ENCODE data around the gene L1CAM.

The L1CAM gene

GRCh38 chrX:153924149-153924861 lies 38.3 kb upstream of the L1CAM start:
- no peak for DNase-seq

DNA sequence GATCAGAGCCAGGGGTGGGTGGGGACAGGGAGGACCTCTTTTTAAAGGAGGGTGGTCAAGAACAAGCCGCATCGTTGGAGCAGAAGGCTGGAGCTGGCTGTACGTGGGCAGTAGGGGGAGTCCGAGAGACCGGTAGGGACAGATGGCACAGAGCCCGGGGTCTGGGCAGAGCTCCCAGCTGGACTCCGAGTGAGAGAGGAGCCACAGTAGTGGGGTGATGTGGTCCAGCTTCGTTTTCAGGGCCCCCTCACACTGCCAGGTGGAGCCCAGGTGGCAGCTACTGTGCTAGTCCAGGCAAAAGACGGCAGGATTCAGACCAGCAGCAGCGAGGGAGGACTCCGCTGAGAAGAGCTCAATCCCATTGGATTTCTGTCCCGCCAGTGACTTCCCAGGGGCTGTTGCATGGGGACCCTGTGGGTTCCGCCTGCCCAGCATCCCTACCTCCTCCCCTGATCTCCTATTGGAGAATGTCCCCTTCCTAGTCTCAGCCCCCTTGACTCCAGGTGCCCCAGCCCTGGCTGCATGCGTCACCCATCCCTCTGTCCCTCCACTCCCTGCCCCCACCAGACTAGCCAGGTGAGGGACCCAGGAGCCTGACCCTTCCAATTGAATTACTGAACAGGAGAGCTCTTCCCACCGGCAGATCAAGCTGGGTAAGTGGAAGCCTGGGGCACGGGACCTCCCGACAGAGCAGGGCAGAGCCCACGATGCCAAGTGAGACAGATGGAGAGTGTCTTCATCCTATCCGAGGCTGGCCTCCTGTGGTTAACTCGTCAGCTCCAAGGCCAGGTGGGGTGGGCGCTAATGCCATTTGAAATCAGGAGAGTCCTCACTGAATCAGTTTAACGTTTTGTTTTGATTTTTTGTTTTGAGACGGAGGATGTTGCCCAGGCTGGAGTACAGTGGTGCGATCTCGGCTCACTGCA lies 37.2 kb upstream of the L1CAM start:
- DNase-seq, result no peak

- no peak for DNase-seq
Observed at GRCh38 chrX:153921511-153922446, 35.8 kb upstream of the L1CAM start.

- DNase-seq, result no peak
Observed at GRCh38 chrX:153921070-153921469, 35.1 kb upstream of the L1CAM start.

GRCh38 chrX:153920546-153920945 lies 34.6 kb upstream of the L1CAM start:
- DNase-seq, result no peak

- DNase-seq, result no peak
Observed at GRCh38 chrX:153919281-153919680, 33.3 kb upstream of the L1CAM start.

GRCh38 chrX:153917869-153918268 lies 31.9 kb upstream of the L1CAM start:
- no peak for DNase-seq

- no peak for DNase-seq
Observed at GRCh38 chrX:153913701-153914100, 27.7 kb upstream of the L1CAM start.

DNA sequence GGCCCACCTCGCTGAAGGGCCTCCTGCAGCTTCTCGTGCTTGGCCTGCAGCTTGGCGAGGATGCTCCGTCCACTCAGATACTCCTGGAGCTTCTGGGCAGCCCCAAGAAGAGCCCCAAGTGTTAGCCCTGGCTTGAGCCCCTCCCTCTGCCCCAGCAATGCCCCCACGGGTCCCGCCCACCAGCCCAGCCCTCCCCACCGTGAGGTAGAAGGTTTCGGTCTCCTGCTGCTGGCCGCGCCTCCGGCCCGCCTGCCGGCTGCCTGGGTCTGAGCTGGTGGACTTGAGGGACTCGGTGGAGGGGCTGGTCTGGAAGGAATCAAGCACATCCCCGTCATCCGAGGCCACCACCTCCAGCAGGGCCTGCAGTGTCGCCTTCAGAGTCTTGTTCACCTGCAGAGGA lies 27.2 kb upstream of the L1CAM start:
- DNase-seq, result no peak

DNA sequence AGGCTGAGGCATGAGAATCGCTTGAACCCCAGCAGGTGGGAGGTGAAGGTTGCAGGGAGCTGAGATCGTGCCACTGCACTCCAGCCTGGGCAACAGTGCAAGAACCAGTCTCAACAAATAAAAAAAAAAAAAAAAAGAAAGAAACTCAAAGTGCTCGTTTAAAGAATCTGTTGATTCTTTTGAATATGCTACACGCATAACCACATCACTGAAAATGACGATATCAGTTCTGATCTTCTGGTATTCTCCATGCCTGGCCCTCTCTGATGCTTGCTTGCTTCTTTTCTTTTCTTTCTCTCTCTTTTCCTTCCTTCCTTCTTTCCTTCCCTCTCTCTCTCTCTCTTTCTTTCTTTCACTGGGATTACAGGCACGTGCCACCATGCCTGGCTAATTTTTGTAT lies 25.8 kb upstream of the L1CAM start:
- no peak for DNase-seq

DNA sequence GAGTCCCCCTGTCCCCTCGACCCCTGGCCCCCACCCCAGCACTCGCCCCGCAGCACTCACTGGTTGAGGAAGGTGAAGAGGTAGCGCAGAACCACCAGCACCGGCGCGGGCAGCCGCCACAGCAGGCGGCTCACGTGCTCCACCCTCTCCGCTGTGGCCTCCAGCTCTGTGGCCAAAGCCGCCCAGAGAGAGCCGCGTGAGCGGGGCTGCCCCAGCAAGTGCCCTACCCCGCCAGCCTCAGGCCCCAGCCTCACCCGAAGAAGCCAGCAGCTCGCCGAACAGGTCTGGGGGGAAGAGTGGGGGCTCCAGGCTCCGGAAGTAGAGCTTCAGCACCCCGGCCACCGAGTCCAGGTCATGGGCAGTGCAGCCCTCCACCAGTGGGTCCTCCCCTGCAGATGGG lies 24.5 kb upstream of the L1CAM start:
- DNase-seq, result no peak

GRCh38 chrX:153909980-153910360 lies 24.0 kb upstream of the L1CAM start:
- DNase-seq, result no peak

DNA sequence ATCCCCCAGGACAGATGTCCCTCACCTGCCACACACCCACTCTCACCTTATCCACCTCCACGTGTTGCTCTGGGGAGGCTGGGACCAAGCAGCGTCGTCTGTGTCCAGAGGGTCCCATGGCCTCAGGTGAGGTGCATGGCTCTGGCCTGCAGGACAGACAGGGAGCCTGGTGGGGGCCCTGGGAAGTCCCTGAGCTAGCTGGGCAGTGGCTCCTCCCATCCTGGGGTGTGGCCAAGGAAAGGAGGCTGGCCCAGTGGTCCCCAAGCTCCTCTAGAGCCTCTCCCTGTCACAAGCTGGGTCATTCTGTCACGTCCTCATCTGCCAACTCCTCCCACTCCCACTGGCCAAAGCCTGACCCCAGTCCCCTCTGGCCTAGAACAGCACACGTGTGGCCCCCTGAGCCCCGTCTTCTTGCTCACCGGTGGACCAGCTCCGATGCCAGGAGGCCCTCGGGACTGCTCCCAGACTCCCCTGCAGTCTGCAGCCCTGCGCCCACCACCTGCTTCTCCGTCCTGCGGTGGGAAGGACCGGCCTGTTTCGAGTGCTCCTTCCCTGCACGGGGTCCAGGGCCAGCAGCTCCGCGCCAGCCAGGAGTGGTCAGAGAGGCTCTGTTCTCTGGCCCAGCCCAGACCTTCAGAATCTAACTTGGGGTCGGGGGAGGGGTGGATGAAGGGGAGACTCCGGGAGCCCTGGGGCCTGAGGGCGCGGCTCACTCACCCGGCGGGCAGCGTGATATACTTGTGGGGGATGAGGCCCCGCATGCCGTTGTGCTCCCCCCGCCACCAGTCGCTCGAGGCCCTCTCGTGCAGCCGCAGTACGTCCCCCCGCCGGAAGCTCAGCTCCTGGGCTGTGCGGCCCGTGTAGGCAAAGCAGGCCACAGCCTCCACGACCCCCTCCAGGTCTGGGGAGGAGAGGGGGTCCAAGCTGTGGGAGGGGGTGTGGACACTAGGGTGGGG lies 23.3 kb upstream of the L1CAM start:
- no peak for DNase-seq

DNA sequence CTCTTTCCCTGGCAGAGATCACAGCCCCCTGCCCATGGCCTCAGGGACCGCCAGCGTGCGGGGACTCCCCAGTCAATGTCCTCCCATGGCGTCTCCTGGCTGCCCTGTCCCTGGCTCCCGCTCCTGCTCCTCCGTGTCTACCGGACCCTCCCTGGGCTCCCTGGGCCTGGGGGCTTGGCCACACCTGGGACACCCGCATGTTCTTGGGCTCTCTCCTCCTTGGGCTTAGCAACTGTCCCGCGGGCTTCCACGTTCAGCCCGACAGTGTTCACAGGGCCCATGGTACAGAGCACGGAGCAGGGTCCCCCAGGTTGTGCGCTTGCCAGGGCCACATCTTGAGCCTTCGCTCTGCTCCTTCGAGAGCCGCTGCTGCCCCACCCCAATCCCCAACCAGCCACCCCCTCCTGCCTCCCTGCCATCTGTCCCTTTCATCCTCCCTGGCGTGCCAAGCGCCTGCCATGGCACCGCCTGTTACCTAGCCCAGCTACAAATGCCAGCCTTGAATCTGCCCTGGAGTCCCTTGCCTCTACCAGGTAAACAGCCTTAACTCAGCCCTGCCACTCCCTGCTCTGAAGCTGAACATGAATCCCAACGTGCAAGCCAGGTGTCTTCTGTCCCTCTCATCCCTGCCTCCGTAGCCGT lies 22.4 kb upstream of the L1CAM start:
- DNase-seq, result no peak

GRCh38 chrX:153907456-153907855 lies 21.5 kb upstream of the L1CAM start:
- DNase-seq, result no peak

GRCh38 chrX:153906126-153906917 lies 20.3 kb upstream of the L1CAM start:
- DNase-seq, result no peak

DNA sequence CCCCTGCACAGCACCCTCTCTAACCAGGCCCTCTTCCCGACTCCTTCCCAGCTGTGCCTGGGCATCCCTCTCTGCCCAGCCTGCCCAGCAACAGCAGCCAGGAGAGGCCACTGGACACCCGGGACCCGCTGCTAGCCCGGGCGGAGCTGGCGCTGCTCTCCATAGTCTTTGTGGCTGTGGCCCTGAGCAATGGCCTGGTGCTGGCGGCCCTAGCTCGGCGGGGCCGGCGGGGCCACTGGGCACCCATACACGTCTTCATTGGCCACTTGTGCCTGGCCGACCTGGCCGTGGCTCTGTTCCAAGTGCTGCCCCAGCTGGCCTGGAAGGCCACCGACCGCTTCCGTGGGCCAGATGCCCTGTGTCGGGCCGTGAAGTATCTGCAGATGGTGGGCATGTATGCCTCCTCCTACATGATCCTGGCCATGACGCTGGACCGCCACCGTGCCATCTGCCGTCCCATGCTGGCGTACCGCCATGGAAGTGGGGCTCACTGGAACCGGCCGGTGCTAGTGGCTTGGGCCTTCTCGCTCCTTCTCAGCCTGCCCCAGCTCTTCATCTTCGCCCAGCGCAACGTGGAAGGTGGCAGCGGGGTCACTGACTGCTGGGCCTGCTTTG lies 19.6 kb upstream of the L1CAM start:
- no peak for DNase-seq

DNA sequence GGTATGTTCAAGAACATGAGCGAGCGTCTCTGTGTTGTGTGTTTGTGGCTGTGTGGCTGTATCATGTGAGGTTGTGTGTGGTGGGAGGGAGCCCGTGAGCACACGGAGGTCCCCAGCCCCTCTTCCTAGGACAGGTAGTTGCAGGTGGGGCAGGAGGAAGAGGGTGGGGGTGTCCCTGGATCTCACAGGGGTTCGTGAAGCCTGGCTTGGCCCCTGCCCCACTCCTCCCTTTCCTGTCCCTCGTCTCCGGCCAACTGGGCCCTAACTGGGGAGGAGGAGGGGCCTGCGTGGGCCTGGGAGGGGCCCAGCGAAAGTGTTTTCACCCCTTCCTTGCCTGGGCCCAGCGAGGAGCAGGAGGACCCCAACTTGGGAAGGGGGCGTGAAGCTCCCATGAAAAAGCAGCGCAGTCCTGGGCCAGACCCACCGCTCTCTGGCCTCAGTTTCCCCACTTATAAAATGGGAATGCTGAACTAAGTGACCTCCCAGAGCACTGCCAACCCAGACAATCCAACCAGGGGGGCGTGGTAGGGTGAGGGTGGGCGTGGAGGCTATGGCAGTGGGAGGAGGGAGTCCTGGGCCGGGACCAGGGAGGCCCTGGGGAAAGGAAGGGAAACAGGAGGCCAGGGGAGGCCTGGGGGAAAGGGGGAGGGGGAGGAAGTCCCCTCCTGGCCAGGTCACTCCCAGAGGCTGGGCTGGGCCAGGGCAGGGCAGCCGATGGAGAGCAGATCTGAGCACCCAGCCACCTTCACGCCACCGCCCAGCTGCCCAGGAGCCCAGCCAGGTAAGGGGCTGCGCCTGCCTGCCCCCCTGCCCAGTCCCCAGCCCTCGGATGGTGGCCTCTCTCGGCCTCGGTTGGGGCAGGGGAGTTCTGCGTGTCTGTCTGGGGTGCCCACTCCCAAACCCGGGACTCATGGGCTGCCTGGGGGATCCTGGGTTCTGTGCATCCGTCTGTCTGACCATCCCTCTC lies 18.3 kb upstream of the L1CAM start, which contains the start of gene AVPR2:
AVPR2 (plus strand) TSS at position 683 of the 967 bp plus-strand sequence. CDS start 473 bp downstream, outside the sequence.
- DNase-seq, result no peak
